Stimulated activated CD4-positive, alpha-beta T cell treated with anti-CD3 and anti-CD28 coated beads, Interleukin-4, amount 100 ng/mL, for 24 hours (primary cell): Measurements from ENCODE around the gene CDK7.
"Not testable (repeated sequence)": the region's sequence is repeated elsewhere in the genome, so short reads cannot be mapped to it uniquely, and the experiment has no call there.

Source experiments
- DNase-seq: peaks from one replicate; pipeline ENCODE4 v3.0.0-alpha.2; 2020

Gene CDK7

DNA sequence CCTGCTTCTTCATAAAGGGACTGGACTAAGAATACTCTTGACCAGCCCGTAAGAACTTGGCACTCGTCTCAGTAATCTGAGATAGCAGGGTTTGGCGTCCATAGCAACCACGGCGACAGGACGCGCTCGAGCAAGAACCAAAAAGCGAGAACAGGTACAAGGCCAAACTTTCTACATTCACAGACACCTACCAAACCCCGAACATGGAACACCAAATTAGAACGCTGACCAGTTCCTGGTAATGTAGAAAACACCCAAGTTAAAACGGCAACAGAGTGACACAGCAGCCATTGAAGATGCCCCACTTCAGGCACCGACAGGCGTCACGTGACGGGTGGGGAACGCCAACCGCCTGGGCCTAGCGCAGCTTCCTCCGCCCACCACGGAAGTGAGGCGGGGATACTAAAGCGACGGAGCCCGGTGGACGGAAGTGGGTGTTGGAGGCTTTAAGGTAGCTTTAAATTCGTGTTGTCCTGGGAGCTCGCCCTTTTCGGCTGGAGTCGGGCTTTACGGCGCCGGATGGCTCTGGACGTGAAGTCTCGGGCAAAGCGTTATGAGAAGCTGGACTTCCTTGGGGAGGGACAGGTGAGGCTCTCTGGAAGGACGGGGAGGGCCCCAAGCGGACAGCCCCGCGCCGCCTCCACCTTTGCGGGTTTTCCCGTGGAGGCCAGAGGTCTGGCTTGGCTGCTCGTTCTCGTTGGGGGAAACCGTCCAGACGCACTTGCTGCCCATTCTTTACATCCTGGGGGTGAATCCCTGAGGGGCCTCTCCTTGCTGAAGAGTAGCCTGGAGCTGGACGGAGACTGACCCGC, at the start of gene CDK7:
Gene CDK7, plus strand, starts transcription at position 430 of the 812 bp plus-strand sequence. Its CDS starts 90 bp downstream, at position 520.
- peak; percentile 94 for DNase-seq

- no peak for DNase-seq
These were observed 47.3 kb upstream of the CDK7 start for GRCh38 chr5:69187342-69187741.

- no peak for DNase-seq
These were observed 45.9 kb upstream of the CDK7 start for GRCh38 chr5:69188811-69189161.

DNA sequence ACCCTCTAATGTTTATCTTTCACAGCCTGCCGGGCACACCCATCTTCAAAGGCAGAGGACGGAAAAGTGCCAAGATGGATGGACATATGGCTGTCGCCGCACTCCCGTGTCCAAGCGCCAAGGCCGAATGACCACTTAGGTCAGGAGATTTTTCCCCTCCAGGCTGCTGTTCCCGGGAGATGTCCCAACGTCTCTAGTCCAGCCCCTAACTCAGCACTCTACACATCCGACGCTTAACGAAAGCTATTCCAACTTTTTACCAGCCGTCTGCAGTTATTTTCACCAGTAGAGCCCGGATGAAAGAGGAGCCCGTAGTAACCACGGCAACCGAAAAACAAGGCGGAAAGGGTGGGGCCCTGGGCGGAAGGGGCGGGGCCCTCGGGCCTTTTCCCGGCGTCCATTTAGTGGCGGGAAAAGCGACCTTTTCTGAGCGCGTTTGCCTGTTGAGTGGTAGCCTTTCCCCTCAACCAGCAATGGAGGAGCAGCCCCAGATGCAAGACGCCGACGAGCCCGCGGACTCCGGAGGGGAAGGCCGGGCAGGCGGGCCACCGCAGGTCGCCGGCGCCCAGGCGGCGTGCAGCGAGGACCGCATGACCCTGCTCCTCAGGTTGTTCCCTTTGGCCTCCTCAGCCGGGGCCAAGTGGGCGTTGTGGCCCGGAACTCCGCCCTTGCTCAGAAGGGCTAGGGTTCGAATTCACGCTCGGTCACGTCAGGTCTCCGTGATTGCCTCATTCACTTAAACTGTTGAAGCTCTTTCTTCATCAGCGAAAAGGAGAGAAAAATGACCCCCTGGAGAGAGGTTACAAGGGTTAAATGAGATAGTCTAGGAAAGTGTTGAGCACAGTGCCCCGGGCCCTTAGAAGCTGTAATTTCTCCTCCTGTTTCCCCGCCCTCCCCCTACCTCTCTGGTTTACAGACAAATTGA, 45.3 kb upstream of the CDK7 start, which contains the start of gene CENPH:
Gene CENPH, plus strand, starts transcription at position 422 of the 925 bp plus-strand sequence. Its CDS starts 52 bp downstream, at position 474.
- peak; percentile 93 for DNase-seq

- no peak for DNase-seq
These were observed 32.2 kb upstream of the CDK7 start for GRCh38 chr5:69202497-69202896.

DNA sequence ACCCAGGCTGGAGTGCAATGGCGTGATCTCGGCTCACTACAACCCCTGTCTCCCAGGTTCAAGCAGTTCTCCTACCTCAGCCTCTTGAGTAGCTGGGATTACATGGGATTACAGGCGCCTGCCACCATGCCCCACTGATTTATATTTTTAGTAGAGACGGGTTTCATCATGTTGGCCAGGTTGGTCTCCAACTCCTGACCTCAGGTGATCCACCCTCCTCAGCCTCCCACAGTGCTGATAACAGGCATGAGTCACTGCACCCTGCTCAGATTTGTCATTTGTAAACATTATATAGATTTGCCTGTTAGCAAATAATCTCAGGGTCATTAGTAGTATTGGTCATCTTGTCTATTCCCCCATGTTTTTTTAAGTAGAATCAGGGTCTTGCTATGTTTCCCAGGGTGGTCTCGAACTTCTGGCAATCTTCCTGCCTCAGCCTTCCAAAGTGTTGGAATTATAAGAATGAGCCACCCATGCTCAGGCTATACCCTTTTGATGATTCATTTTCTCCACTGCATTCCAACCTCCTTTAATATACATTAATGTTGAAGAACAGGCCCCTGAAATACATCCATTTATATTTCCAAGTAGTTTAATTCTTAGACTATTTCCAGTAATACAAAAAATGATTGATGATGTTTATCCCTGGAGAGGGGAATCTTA, 28.0 kb upstream of the CDK7 start:
- no peak for DNase-seq

DNA sequence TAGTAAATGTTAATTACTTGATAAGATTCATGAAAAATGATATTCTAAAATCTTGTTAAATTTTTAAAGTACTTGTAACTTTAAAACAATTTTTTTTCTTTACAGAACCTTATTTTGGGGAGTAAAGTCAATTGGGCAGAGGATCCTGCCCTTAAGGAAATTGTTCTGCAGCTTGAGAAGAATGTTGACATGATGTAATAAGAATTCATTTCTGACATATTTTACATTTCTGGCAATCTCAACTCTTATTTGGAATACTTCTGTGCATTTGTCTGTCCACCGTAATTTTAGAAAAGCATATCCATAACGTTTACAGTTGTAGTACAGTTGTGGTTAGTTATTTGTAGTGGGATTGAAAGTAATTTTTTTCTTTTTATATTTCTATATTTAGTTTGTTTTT, 25.1 kb upstream of the CDK7 start:
- no peak for DNase-seq

DNA sequence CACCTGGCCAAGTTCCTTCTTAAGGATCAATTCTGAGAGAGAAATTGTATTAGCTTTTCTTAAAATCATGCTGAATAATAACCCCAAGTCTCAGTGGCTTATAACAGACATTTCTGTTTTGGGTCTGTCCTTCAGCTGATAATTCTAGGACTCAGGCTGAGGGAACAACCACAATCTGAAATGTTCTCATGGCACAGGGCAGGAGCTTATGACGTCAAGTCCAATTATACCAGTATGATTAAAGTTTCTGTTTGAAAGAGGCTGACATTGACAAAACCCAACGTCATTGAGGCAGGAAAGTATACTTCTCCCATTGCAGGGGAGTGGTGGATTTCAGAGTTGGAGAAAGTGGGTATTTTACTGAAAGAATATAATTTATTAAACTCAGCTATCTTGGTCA, 23.5 kb upstream of the CDK7 start:
- DNase-seq = no peak

DNA sequence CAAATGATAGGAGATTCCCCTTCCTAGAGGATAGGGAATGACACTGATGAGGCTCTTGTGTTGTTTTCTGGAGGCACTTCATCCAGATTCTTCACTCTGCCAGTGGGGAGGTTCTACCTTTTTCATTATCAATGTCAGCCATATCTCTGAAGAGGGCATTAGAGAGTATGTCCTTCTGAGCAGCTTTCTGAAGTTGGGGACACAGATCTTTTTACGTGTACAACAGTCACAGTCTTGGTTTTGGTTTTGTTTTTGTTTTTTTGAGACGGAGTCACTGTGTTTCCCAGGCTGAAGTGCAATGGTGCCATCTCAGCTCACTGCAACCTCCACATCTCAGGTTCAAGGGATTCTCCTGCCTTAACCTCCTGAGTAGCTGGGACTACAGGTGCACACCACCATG, 22.7 kb upstream of the CDK7 start:
- DNase-seq = no peak

- no peak for DNase-seq
These were observed 21.0 kb upstream of the CDK7 start for GRCh38 chr5:69213513-69214215.

DNA sequence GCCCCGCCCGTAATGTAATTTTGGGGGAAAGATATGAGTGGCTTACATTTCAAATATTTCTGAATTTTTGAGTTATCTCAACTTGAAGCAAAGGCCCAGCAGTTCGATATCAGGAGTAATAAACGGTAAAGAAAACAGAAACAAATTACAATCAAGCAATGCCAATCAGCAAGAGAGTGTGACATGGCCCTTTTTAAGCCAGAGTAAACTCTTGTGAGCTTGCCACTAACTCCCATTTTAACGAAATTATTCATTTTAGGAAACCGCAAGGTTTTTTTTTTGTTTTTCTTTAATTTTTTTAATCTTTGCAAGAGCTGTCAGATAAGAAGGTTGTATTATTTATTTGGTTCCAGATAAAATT, 17.6 kb upstream of the CDK7 start:
- DNase-seq = no peak

DNA sequence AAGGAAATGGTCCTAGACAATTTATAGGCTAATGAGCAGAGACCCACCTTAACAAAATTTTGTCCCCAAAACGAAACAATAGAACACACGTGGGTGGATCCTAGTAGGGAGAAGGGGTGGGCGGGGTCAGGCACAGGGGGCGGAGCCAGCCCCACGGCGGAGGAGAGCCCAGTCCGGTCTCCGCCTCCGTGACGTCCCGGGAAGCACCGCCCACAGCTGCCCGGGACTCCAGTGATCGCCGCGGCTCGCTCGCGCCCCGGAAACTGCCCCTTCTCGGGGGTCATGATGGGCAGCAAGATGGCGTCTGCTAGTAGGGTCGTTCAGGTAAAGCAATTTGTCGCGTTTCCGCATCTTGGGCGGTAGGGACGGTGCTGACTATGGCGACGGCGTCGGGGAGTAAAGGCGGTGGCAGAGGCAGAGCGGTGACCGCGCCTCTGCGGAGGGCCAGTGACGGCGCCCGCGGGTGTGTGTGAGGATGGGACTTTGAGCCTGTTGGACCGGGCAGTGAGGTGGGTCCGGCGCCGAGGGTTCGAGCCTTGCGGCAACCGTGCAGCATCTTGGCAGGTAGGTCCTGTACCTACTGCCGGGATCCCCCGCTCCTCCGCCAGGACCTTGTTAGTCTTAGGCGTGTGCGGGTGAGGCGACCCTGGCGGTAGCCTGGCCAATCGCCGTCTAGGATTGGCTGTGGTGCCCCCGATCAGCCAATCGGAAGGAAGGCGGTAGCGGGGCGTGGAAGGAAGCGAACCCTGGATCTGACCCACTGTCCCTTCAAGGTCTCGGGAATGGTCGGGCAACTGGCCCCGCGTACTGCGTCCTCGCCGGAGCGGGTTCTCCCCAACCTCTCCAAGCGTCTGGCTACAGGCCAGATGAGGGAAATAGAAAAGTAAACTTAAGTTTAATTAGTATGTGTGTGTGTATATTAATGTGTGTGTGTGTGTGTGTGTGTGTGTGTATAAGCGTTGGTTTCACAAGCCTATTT, 16.8 kb upstream of the CDK7 start:
- peak; percentile 92 for DNase-seq

DNA sequence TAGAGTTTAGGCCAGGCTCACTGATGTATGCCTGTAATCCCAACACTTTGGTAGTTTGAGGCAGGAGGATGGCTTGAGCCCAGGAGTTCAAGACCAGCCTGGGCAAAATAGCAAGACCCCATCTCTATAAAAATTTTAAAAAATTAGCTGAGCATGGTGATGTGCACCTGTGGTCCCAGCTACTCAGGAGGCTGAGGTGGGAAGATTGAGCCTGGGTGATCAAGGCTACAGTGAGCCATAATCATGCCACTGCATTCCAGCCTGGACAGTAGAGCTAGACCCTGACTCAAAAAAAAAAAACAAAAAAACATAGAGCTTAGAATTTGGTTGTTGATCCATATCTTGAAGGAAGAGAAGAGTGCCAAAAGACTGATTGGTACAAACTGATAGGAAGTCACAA, 14.7 kb upstream of the CDK7 start:
- DNase-seq = no peak

DNA sequence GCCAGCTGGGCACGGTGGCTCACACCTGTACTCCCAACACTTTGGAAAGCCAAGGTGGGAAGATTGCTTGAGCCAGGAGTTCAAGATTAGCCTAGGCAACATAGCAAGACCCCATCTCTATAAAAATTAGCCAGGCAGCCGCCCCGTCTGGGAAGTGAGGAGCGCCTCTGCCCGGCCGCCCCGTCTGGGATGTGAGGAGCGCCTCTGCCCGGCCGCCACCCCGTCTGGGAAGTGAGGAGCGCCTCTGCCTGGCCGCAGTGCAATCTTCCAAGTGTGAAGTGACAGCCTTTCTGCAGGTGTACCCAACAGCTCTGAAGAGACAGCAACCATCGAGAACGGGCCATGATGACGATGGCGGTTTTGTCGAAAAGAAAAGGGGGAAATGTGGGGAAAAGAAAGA, 14.3 kb upstream of the CDK7 start:
- not testable (repeated sequence) for DNase-seq

DNA sequence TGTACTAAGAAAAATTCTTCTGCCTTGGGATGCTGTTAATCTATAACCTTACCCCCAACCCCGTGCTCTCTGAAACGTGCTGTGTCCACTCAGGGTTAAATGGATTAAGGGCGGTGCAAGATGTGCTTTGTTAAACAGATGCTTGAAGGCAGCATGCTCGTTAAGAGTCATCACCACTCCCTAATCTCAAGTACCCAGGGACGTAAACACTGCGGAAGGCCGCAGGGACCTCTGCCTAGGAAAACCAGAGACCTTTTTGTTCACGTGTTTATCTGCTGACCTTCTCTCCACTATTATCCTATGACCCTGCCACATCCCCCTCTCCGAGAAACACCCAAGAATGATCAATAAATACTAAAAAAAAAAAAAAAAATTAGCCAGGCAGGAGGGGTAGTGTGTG, 13.9 kb upstream of the CDK7 start:
- DNase-seq = not testable (repeated sequence)

- DNase-seq = no peak
These were observed 10.2 kb upstream of the CDK7 start for GRCh38 chr5:69224520-69224919.

DNA sequence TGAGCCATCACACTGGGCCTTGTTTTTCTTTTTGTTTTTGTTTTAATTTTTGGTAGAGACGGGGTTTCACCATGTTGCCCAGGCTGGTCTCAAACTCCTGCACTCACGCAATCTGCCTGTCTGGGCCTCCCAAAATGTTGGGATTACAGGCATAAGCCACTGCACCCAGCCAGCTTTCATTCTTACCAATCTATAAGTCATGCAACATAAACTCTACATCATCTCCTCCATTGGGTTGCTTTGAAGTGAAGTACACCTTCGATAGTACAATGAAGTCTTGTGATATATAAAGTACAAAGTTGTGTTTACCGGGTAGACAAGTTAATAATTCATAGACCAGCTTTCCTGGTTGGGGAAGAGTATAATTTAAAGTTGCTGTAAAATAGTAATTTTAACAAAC, 8.8 kb upstream of the CDK7 start:
- DNase-seq = no peak

GRCh38 chr5:69230181-69230580, 4.5 kb upstream of the CDK7 start:
- no peak for DNase-seq

GRCh38 chr5:69231281-69231680, 3.4 kb upstream of the CDK7 start:
- DNase-seq = no peak

DNA sequence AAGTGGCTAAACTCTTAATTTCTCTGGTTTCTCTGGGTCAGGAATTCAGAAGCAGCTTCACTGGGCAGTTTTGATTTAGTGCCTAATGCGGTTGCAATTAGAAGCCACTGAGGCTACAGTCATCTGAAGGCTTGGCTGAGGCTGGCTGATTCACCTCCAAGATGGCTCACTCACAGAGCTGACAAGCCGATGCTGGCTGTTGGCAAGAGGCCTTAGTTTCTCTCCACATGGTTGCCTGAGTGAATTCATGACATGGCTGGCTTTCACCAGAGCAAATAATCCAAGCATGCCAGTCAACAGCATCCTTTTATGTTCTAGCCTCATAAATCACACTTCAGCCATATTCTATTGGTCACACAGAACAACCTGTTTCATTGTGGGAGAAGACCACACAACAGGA, 2.8 kb upstream of the CDK7 start:
- DNase-seq = no peak

GRCh38 chr5:69236733-69237132, 2.0 kb downstream of the CDK7 start:
- DNase-seq = not testable (repeated sequence)

GRCh38 chr5:69237877-69238276, 3.2 kb downstream of the CDK7 start:
- DNase-seq = no peak
